Colonic mucosa (tissue), 4 donors: Measurements from ENCODE around the gene UBA1. TPM values are rescaled to one million over a fixed set of nuclear protein-coding genes. Genes with fewer than 3 reads are reported as not detected.

Source experiments
- DNase-seq: peaks from one replicate; pipeline ENCODE4 v3.0.0-alpha.2; 2020
- H3K27ac ChIP-seq: fragments of 200-600 bp; one replicate; pipeline ENCODE4 v1.8.0; 2021
- H3K27me3 ChIP-seq: fragments of 200-600 bp; one replicate; pipeline ENCODE4 v1.8.0; 2021
- H3K36me3 ChIP-seq: fragments of 200-600 bp; one replicate; pipeline ENCODE4 v1.8.0; 2021
- H3K4me1 ChIP-seq: fragments of 200-600 bp; one replicate; pipeline ENCODE4 v1.8.0; 2021; ENCODE audit warnings: mild to moderate bottlenecking
- H3K4me3 ChIP-seq: fragments of 200-600 bp; one replicate; pipeline ENCODE4 v1.8.0; 2021
- H3K9ac ChIP-seq, 2 donors: one replicate each; pipeline ENCODE4 v1.7.0; 2013; ENCODE audit warnings: control low read depth in 2 of 2, low read depth in 2 of 2, low read length in 2 of 2
- H3K9me3 ChIP-seq: fragments of 200-600 bp; one replicate; pipeline ENCODE4 v1.8.0; 2021
- intact Hi-C: fragments of 100-400 bp; cut with DNase I; formaldehyde crosslinking; loops from one replicate; pipeline ENCODE4 v1.14.1; 2022
- total RNA-seq, 2 donors: library from RNA; stranded (reverse); fragmentation: NEBNext Ultra II Directional in 1 of 2; extraction: Animal tissue kit (Norgen Biotek cat#: 25700) in 1 of 2; gene quantifications; one replicate each; pipeline ENCODE4 v1.2.1, GENCODE V29; 2021
- TF ChIP-seq, protein P1 (sequence below): fragments of 200-600 bp; IDR thresholded peaks from one replicate; pipeline ENCODE4 v1.8.0; 2022; ENCODE audit warnings: antibody characterized with exemption, mild to moderate bottlenecking
- donor health status: healthy.
- donor health status: DM: no; HTN: no; CAD: no.
- donor health status: DM: no; HTN: no; CAD: no.

The UBA1 gene
- total RNA-seq, 2 donors from 2014 or later, result 237 to 327 TPM

DNA sequence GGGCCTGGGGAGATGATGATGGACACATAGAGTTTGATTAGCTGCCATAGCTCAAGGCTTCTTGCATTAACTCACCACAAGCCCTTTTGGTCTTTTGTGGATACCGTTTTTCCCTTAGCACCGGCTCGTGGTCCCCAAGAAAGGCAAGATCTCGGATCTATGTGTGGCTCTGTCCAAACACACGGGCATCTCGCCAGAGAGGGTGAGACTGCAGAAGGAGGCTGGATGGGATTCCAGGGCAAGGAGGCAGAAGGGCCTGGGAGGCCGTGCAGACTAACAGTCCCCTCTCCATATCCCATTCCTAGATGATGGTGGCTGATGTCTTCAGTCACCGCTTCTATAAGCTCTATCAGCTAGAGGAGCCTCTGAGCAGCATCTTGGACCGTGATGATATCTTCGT, 48.7 kb downstream of the UBA1 start:
- no peak for DNase-seq
- Histone ChIP-seq H3K4me3 (no peak overlapping the region), H3K9ac (no peak overlapping the region), H3K4me1 (no peaks in the 10 kb centered on the region), H3K36me3 (no peaks in the 10 kb centered on the region), H3K27ac (no peak overlapping the region), H3K9me3 (no peaks in the 10 kb centered on the region), H3K27me3 (no peaks in the 10 kb centered on the region)
- intact Hi-C loops, result no loop called here
- TF ChIP-seq, protein P1, sequence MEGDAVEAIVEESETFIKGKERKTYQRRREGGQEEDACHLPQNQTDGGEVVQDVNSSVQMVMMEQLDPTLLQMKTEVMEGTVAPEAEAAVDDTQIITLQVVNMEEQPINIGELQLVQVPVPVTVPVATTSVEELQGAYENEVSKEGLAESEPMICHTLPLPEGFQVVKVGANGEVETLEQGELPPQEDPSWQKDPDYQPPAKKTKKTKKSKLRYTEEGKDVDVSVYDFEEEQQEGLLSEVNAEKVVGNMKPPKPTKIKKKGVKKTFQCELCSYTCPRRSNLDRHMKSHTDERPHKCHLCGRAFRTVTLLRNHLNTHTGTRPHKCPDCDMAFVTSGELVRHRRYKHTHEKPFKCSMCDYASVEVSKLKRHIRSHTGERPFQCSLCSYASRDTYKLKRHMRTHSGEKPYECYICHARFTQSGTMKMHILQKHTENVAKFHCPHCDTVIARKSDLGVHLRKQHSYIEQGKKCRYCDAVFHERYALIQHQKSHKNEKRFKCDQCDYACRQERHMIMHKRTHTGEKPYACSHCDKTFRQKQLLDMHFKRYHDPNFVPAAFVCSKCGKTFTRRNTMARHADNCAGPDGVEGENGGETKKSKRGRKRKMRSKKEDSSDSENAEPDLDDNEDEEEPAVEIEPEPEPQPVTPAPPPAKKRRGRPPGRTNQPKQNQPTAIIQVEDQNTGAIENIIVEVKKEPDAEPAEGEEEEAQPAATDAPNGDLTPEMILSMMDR, result no peak

GRCh38 chrX:47243351-47243750, 49.7 kb downstream of the UBA1 start:
- H3K27ac ChIP-seq, result no peak overlapping the region
- H3K36me3 ChIP-seq, result no peaks in the 10 kb centered on the region
- no peak for DNase-seq
- H3K4me3 ChIP-seq, result no peak overlapping the region
- no peaks in the 10 kb centered on the region for H3K9me3 ChIP-seq
- H3K27me3 ChIP-seq, result no peaks in the 10 kb centered on the region
- no peaks in the 10 kb centered on the region for H3K4me1 ChIP-seq
- TF ChIP-seq, protein P1, result no peak
- intact Hi-C loops, result no loop called here
- H3K9ac ChIP-seq, result no peak overlapping the region

DNA sequence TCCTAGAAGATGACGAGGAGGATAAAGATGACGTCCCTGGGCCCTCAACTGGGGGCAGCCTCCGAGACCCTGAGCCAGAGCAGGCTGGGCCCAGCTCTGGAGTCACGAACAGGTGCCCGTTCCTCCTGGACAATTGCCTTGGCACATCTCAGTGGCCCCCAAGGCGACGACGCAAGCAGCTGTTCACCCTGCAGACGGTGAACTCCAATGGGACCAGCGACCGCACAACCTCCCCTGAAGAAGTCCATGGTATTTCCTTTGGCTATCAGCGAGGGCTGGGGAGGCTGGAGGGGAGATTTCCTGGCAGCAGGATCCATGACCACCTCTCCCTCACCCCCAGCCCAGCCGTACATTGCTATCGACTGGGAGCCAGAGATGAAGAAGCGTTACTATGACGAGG, 51.0 kb downstream of the UBA1 start:
- DNase-seq, result no peak
- no peaks in the 10 kb centered on the region for H3K27me3 ChIP-seq
- no peaks in the 10 kb centered on the region for H3K4me1 ChIP-seq
- H3K27ac ChIP-seq, result no peak overlapping the region
- no peaks in the 10 kb centered on the region for H3K36me3 ChIP-seq
- TF ChIP-seq, protein P1, result no peak
- intact Hi-C loops, result no loop called here
- H3K9ac ChIP-seq, result no peak overlapping the region
- H3K4me3 ChIP-seq, result no peak overlapping the region
- no peaks in the 10 kb centered on the region for H3K9me3 ChIP-seq

GRCh38 chrX:47245156-47245555, 51.5 kb downstream of the UBA1 start:
- Histone ChIP-seq H3K9me3 (no peaks in the 10 kb centered on the region), H3K27ac (no peak overlapping the region), H3K4me1 (no peaks in the 10 kb centered on the region), H3K36me3 (no peaks in the 10 kb centered on the region), H3K9ac (no peak overlapping the region), H3K4me3 (no peak overlapping the region), H3K27me3 (no peaks in the 10 kb centered on the region)
- TF ChIP-seq, protein P1, result no peak
- intact Hi-C loops, result no loop called here
- no peak for DNase-seq

- no peak for DNase-seq
- Histone ChIP-seq H3K9me3 (no peaks in the 10 kb centered on the region), H3K4me1 (no peaks in the 10 kb centered on the region), H3K36me3 (no peaks in the 10 kb centered on the region), H3K9ac (no peak overlapping the region), H3K27me3 (no peaks in the 10 kb centered on the region), H3K27ac (no peak overlapping the region), H3K4me3 (no peak overlapping the region)
- TF ChIP-seq, protein P1, result no peak
- intact Hi-C loops, result no loop called here
Observed at GRCh38 chrX:47247206-47247998, 53.8 kb downstream of the UBA1 start.
